Neuronal stem cell (in vitro differentiated cells): ENCODE data around the gene HYAL3.

Experiments used
- DNase-seq: peaks from one replicate; pipeline ENCODE4 v3.0.0-alpha.2; 2013; ENCODE audit warnings: low spot score
- H2AFZ ChIP-seq: one replicate; pipeline ENCODE4 v1.6.1; 2013; ENCODE audit warnings: mild to moderate bottlenecking, low read length, inconsistent platforms
- H2AK5ac ChIP-seq: 2 replicates; pipeline ENCODE4 v1.6.1; 2013; ENCODE audit warnings: low read depth, mild to moderate bottlenecking, inconsistent platforms, low read length, moderate library complexity, mixed read lengths
- H2BK120ac ChIP-seq: 2 replicates; pipeline ENCODE4 v1.6.1; 2013; ENCODE audit warnings: low read depth, mild to moderate bottlenecking, inconsistent platforms, low read length, moderate library complexity, mixed read lengths
- H2BK12ac ChIP-seq: one replicate; pipeline ENCODE4 v1.6.1; 2013; ENCODE audit warnings: low read length, inconsistent platforms
- H2BK15ac ChIP-seq: 2 replicates; pipeline ENCODE4 v1.6.1; 2013; ENCODE audit warnings: mild to moderate bottlenecking, low read length, inconsistent platforms, mixed read lengths
- H2BK5ac ChIP-seq: one replicate; pipeline ENCODE4 v1.6.1; 2013; ENCODE audit warnings: inconsistent platforms, mild to moderate bottlenecking, low read length, moderate library complexity
- H3K14ac ChIP-seq: one replicate; pipeline ENCODE4 v1.6.1; 2013; ENCODE audit warnings: low read length, inconsistent platforms
- H3K18ac ChIP-seq: 2 replicates; pipeline ENCODE4 v1.6.1; 2013; ENCODE audit warnings: low read length, inconsistent platforms
- H3K23ac ChIP-seq: 2 replicates; pipeline ENCODE4 v1.6.1; 2013; ENCODE audit warnings: low read depth, mild to moderate bottlenecking, mixed read lengths, low read length, inconsistent platforms; ENCODE audit not compliant: poor library complexity
- H3K27ac ChIP-seq: replicated peaks from 3 replicates; pipeline ENCODE4 v1.5.1; 2013; ENCODE audit warnings: low read length, inconsistent platforms
- H3K27me3 ChIP-seq, 3 experiments: 2 replicates each; pipeline ENCODE4 v1.6.1; 2013; ENCODE audit warnings: low read length in 3 of 3, mild to moderate bottlenecking in 2 of 3, inconsistent platforms in 1 of 3, low read depth in 1 of 3, mixed read lengths in 1 of 3, moderate library complexity in 1 of 3; ENCODE audit not compliant: control insufficient read depth in 3 of 3, insufficient read depth in 3 of 3
- H3K36me3 ChIP-seq, 2 donors: replicated peaks in 1 of 2; 2 replicates each; pipeline ENCODE4 v1.6.1; 2013; ENCODE audit warnings: low read length in 2 of 2; ENCODE audit not compliant: control insufficient read depth in 2 of 2, insufficient read depth in 2 of 2
- H3K4ac ChIP-seq: 2 replicates; pipeline ENCODE4 v1.6.1; 2013; ENCODE audit warnings: inconsistent platforms, mild to moderate bottlenecking, low read length, moderate library complexity
- H3K4me1 ChIP-seq, 2 donors: 1 replicate in 1 of 2; 2 replicates in 1 of 2; pipeline ENCODE4 v1.6.1; 2013; ENCODE audit warnings: low read length in 2 of 2, low read depth in 1 of 2; ENCODE audit not compliant: control insufficient read depth in 2 of 2, insufficient read depth in 1 of 2
- H3K4me2 ChIP-seq: one replicate; pipeline ENCODE4 v1.6.1; 2013; ENCODE audit warnings: mild to moderate bottlenecking, low read length, inconsistent platforms; ENCODE audit not compliant: insufficient read depth, poor library complexity, severe bottlenecking
- H3K4me3 ChIP-seq, 2 donors: 2 replicates each; pipeline ENCODE4 v1.5.1; 2013; ENCODE audit warnings: low read length in 2 of 2, mild to moderate bottlenecking in 2 of 2, inconsistent platforms in 1 of 2, moderate library complexity in 1 of 2
- H3K79me1 ChIP-seq: one replicate; pipeline ENCODE4 v1.6.1; 2013; ENCODE audit warnings: low read depth, mild to moderate bottlenecking, inconsistent platforms, low read length, moderate library complexity
- H3K9ac ChIP-seq: one replicate; pipeline ENCODE4 v1.6.1; 2013; ENCODE audit warnings: mild to moderate bottlenecking, low read depth, low read length, inconsistent platforms; ENCODE audit not compliant: poor library complexity
- H3K9me3 ChIP-seq, 2 donors: replicated peaks in 1 of 2; 2 replicates each; pipeline versions ENCODE3 to v1.6.1; 2013; ENCODE audit warnings: low read length in 2 of 2, mild to moderate bottlenecking in 2 of 2, inconsistent platforms in 1 of 2, low read depth in 1 of 2, mixed read lengths in 1 of 2, moderate library complexity in 1 of 2; ENCODE audit not compliant: control insufficient read depth in 2 of 2, insufficient read depth in 1 of 2
- H4K8ac ChIP-seq: one replicate; pipeline ENCODE4 v1.6.1; 2013; ENCODE audit warnings: low read depth, mild to moderate bottlenecking, inconsistent platforms, low read length, moderate library complexity
- H4K91ac ChIP-seq: one replicate; pipeline ENCODE4 v1.6.1; 2013; ENCODE audit warnings: low read length, low read depth, mild to moderate bottlenecking, inconsistent platforms; ENCODE audit not compliant: poor library complexity
- WGBS, 2 donors: extraction: QIAGEN DNeasy Blood & Tissue Kit; methylation state at CpG; one replicate each; pipeline ENCODE4 v1.1.7; 2013; ENCODE audit warnings: missing lambda C conversion rate in 2 of 2, mixed read lengths in 1 of 2; ENCODE audit not compliant: insufficient read length in 2 of 2, insufficient replicate concordance in 1 of 2; ENCODE audit errors: extremely low coverage in 2 of 2; 5-methylcytosine and 5-hydroxymethylcytosine counted together

Gene HYAL3

GRCh38 chr3:50320853-50321335 lies 21.7 kb upstream of the HYAL3 start:
- Histone ChIP-seq H2BK5ac (peak overlapping the region; percentile 98), H3K27me3 (no peaks in the 10 kb centered on the region), H3K27ac (peak overlapping the region; percentile 90), H2AFZ (peak overlapping the region; percentile 99), H3K23ac (peak overlapping the region; percentile 97), H2BK15ac (peak overlapping the region; percentile 90), H2BK120ac (peak overlapping the region; percentile 99), H3K9ac (peak overlapping the region; percentile 82), H2AK5ac (peak overlapping the region; percentile 93), H3K79me1 (peaks cover 29% of the 10 kb centered on the region), H3K4ac (no peak overlapping the region), H3K18ac (peak overlapping the region; percentile 99), H2BK12ac (no peak overlapping the region), H3K4me3 (peak overlapping the region; percentile 61 to 84), H4K8ac (no peak overlapping the region), H3K14ac (no peak overlapping the region), H3K4me1 (peaks cover 27 to 39% of the 10 kb centered on the region in 2 donors), H4K91ac (no peak overlapping the region), H3K36me3 (peaks cover 43 to 65% of the 10 kb centered on the region in 2 donors), H3K4me2 (peak overlapping the region; percentile 95), H3K9me3 (peaks cover 0 to 2% of the 10 kb centered on the region in 2 donors)
- peak; percentile 90 for DNase-seq
- WGBS, 2 donors = no CpG with 5 or more reads among the region's 45 CpGs

DNA sequence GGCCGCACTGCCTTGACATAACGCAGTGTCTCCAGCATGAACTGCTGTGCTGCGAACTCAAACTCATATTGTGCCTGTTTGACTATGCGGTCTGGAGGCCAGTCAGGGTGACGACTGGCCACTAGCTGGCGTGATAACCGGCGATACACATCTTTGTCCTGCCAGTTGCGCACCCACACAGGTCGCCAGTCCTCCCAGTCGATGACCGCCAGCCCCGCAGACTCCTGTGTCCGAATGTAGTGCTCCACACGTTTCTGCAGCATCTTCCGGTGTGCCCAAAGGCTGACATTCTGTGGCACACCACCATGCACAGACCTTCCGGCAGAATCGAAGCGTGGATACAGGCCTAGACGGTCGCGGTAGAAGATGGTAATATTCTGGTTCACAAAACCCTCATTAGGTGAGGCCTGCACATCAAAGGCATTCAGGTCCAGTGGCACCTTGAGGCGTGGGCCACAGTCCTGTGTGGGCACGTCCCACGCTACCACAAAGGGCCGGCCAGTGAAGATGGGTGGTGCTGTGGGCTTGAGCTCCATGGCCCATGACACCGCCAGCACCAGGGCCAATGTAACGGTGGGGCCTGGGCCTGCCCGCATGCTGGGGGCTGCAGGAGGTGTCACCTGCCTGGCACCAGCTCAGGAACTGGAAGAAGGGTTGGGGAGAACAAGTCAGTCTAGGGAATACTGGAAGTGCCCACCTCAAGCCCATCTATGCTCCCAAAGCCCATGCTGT lies 20.9 kb upstream of the HYAL3 start:
- peaks cover 46 to 63% of the 10 kb centered on the region in 2 donors for H3K36me3 ChIP-seq

GRCh38 chr3:50319181-50319893 lies 20.1 kb upstream of the HYAL3 start:
- no peak overlapping the region for H2AFZ ChIP-seq
- DNase-seq = no peak
- no CpG with 5 or more reads among the region's 16 CpGs for WGBS, 2 donors
- no peak overlapping the region for H4K91ac ChIP-seq
- peaks cover 37% of the 10 kb centered on the region for H3K79me1 ChIP-seq
- H3K4ac ChIP-seq = no peak overlapping the region
- H2BK12ac ChIP-seq = no peak overlapping the region
- H3K4me1 ChIP-seq = peaks cover 27 to 38% of the 10 kb centered on the region in 2 donors
- no peak overlapping the region for H4K8ac ChIP-seq
- H3K4me3 ChIP-seq = peak overlapping the region; percentile 12 to 61
- H3K36me3 ChIP-seq = peaks cover 50 to 64% of the 10 kb centered on the region in 2 donors
- H3K9ac ChIP-seq = no peak overlapping the region
- H3K4me2 ChIP-seq = no peak overlapping the region
- H2AK5ac ChIP-seq = no peak overlapping the region
- H2BK15ac ChIP-seq = no peak overlapping the region
- peaks cover 0 to 4% of the 10 kb centered on the region in 2 donors for H3K9me3 ChIP-seq
- no peak overlapping the region for H3K27ac ChIP-seq
- no peak overlapping the region for H2BK5ac ChIP-seq
- no peak overlapping the region for H3K18ac ChIP-seq
- no peak overlapping the region for H2BK120ac ChIP-seq
- no peak overlapping the region for H3K14ac ChIP-seq
- H3K23ac ChIP-seq = no peak overlapping the region
- H3K27me3 ChIP-seq = no peaks in the 10 kb centered on the region

More for the DNA sequence above, 20.9 kb upstream of the HYAL3 start:
- H2BK120ac ChIP-seq = no peak overlapping the region
- no peaks in the 10 kb centered on the region for H3K27me3 ChIP-seq
- peaks cover 27 to 39% of the 10 kb centered on the region in 2 donors for H3K4me1 ChIP-seq
- peak overlapping the region; percentile 94 for H4K91ac ChIP-seq
- peak overlapping the region; percentile 61 to 84 for H3K4me3 ChIP-seq
- H3K14ac ChIP-seq = peak overlapping the region; percentile 57
- peak overlapping the region; percentile 76 for H3K18ac ChIP-seq
- peak overlapping the region; percentile 56 for H3K23ac ChIP-seq
- H3K27ac ChIP-seq = peak overlapping the region; percentile 71
- H3K9ac ChIP-seq = peak overlapping the region; percentile 80
- DNase-seq = no peak
- H2AK5ac ChIP-seq = peak overlapping the region; percentile 93
- peaks cover 33% of the 10 kb centered on the region for H3K79me1 ChIP-seq
- peak overlapping the region; percentile 95 for H3K4me2 ChIP-seq
- H3K9me3 ChIP-seq = peaks cover 0 to 4% of the 10 kb centered on the region in 2 donors
- no peak overlapping the region for H3K4ac ChIP-seq
- H2AFZ ChIP-seq = no peak overlapping the region
- peak overlapping the region; percentile 55 for H4K8ac ChIP-seq
- peak overlapping the region; percentile 90 for H2BK15ac ChIP-seq
- peak overlapping the region; percentile 41 for H2BK12ac ChIP-seq
- H2BK5ac ChIP-seq = no peak overlapping the region
- WGBS, 2 donors = no CpG with 5 or more reads among the region's 29 CpGs

- H2BK120ac ChIP-seq = no peak overlapping the region
- H3K4me3 ChIP-seq = no peak overlapping the region
- DNase-seq = no peak
- H3K27ac ChIP-seq = no peak overlapping the region
- H2AK5ac ChIP-seq = peak overlapping the region; percentile 57
- H4K8ac ChIP-seq = no peak overlapping the region
- no peak overlapping the region for H3K14ac ChIP-seq
- peaks cover 0 to 4% of the 10 kb centered on the region in 2 donors for H3K9me3 ChIP-seq
- H4K91ac ChIP-seq = no peak overlapping the region
- peaks cover 47 to 58% of the 10 kb centered on the region in 2 donors for H3K36me3 ChIP-seq
- peaks cover 34% of the 10 kb centered on the region for H3K79me1 ChIP-seq
- no peak overlapping the region for H3K4ac ChIP-seq
- H2BK5ac ChIP-seq = no peak overlapping the region
- peak overlapping the region; percentile 32 for H3K23ac ChIP-seq
- H3K9ac ChIP-seq = peak overlapping the region; percentile 25
- WGBS, 2 donors = no CpG with 5 or more reads among the region's 10 CpGs
- no peak overlapping the region for H2BK15ac ChIP-seq
- peaks cover 24 to 35% of the 10 kb centered on the region in 2 donors for H3K4me1 ChIP-seq
- no peaks in the 10 kb centered on the region for H3K27me3 ChIP-seq
- H2AFZ ChIP-seq = no peak overlapping the region
- H3K4me2 ChIP-seq = no peak overlapping the region
- H2BK12ac ChIP-seq = no peak overlapping the region
- no peak overlapping the region for H3K18ac ChIP-seq
Measured at GRCh38 chr3:50318615-50319014, 19.4 kb upstream of the HYAL3 start.
